ENCODE measurements around the gene KPNA1. TPM values are rescaled to one million over a fixed set of nuclear protein-coding genes. Genes with fewer than 3 reads are reported as not detected.

KPNA1 gene
- total and polyA plus RNA-seq, 2 of the 13 experiments (the other 11 are each of a cell fraction or from before 2014, with no cell fraction given), result 15.4 to 30.0 TPM

DNA sequence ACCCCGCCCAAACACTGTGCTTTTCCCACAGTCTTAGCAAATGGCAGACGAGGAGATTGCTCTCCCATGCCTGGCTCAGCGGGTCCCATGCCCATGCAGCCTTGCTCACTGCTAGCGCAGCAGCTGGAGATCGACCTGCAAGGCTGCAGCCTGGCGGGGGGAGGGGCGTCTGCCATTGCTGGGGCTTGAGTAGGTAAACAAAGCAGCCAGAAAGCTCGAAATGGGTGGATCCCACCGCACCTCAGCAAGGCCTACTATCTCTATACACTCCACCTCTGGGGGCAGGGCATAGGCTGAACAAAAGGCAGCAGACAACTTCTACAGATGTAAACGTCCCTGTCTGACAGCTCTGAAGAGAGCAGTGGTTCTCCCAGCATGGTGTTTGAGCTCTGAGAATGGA, 71.6 kb downstream of the KPNA1 start:
- Histone ChIP-seq H3K4me1 (ENCODE audit: insufficient read depth, low read length) (no peaks in the 10 kb centered on the region), H3K9ac (ENCODE audit: insufficient read depth, low read depth, low read length) (no peak overlapping the region), H3K27me3 (ENCODE audit: control insufficient read depth in 1 of 2, insufficient read depth in 2 of 2, low read length in 2 of 2) (no peaks in the 10 kb centered on the region), H3K4me3 (replicated peaks in 1 of 3; ENCODE audit: insufficient read depth in 1 of 3, low read depth in 2 of 3, low read length in 3 of 3) (no peak overlapping the region), H4K20me1 (ENCODE audit: insufficient read depth, low read length) (no peaks in the 10 kb centered on the region), H3K79me2 (ENCODE audit: insufficient read depth, low read length) (no peaks in the 10 kb centered on the region), H3K9me3 (ENCODE audit: low read length) (no peaks in the 10 kb centered on the region), H3K36me3 (replicated peaks in 1 of 2; ENCODE audit: control insufficient read depth in 1 of 2, insufficient read depth in 2 of 2, low read length in 2 of 2) (peaks cover 2 to 44% of the 10 kb centered on the region in 2 experiments; a peak in 4 of 5 replicates), H2AFZ (ENCODE audit: low read length) (no peak overlapping the region), H3K27ac (ENCODE audit: extremely low read length, insufficient read depth, low read length) (no peak overlapping the region), H3K4me2 (ENCODE audit: low read depth, low read length) (no peak overlapping the region)
- 92% methylated on average over 2 of the region's 10 CpGs for WGBS (ENCODE audit: low lambda C conversion rate)
- peak; percentile 9 for DNase-seq (ENCODE audit: low spot score)
- no peak for FAIRE-seq
- ChIA-PET POLR2A (no interaction called here), CTCF (ENCODE audit: low intra/inter-chr PET ratio, low total read pairs) (no interaction called here)
- intact Hi-C loops (cut with micrococcal nuclease; ENCODE audit: unreplicated experiment), result no loop called here
- TF ChIP-seq ZNF616 (CRISPR knock-in tag; IDR thresholded peaks at IDR 0.05; ENCODE audit: low read depth), result no peak
- no peak for TF ChIP-seq TGIF2 (CRISPR knock-in tag; IDR thresholded peaks at IDR 0.05)
- TF ChIP-seq ZNF10 (CRISPR knock-in tag; IDR thresholded peaks at IDR 0.05; ENCODE audit: borderline replicate concordance, low read depth), result no peak
- TF ChIP-seq, protein P1, sequence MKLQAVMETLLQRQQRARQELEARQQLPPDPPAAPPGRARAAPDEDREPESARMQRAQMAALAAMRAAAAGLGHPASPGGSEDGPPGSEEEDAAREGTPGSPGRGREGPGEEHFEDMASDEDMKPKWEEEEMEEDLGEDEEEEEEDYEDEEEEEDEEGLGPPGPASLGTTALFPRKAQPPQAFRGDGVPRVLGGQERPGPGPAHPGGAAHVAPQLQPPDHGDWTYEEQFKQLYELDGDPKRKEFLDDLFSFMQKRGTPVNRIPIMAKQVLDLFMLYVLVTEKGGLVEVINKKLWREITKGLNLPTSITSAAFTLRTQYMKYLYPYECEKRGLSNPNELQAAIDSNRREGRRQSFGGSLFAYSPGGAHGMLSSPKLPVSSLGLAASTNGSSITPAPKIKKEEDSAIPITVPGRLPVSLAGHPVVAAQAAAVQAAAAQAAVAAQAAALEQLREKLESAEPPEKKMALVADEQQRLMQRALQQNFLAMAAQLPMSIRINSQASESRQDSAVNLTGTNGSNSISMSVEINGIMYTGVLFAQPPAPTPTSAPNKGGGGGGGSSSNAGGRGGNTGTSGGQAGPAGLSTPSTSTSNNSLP (IDR thresholded peaks at IDR 0.05; ENCODE audit: low read depth, low read length), result no peak
- no peak for ATAC-seq
- BruUV-seq (replicated peaks), result no TSS peak
- in situ Hi-C loops (cut with HindIII; ENCODE audit: extremely low pct_ligation_motif_present, low pct_unique_long_range_greater_than_20kb), result no loop called here

- no TSS peak for BruUV-seq (replicated peaks)
- H3K27me3 ChIP-seq (ENCODE audit: control insufficient read depth in 1 of 2, insufficient read depth in 2 of 2, low read length in 2 of 2), result no peaks in the 10 kb centered on the region
- POLR2A ChIA-PET, result no interaction called here
- no peaks in the 10 kb centered on the region for H3K4me1 ChIP-seq (ENCODE audit: insufficient read depth, low read length)
- H3K9ac ChIP-seq (ENCODE audit: insufficient read depth, low read depth, low read length), result no peak overlapping the region
- H4K20me1 ChIP-seq (ENCODE audit: insufficient read depth, low read length), result no peaks in the 10 kb centered on the region
- no peak overlapping the region for H3K4me3 ChIP-seq (replicated peaks in 1 of 3; ENCODE audit: insufficient read depth in 1 of 3, low read depth in 2 of 3, low read length in 3 of 3)
- 99% methylated on average over 9 of the region's 9 CpGs for WGBS (ENCODE audit: low lambda C conversion rate)
- in situ Hi-C loops (cut with HindIII; ENCODE audit: extremely low pct_ligation_motif_present, low pct_unique_long_range_greater_than_20kb) (no loop called here), intact Hi-C loops (cut with micrococcal nuclease; ENCODE audit: unreplicated experiment) (no loop called here)
- H3K27ac ChIP-seq (ENCODE audit: extremely low read length, insufficient read depth, low read length), result no peak overlapping the region
- TF ChIP-seq, protein P2, sequence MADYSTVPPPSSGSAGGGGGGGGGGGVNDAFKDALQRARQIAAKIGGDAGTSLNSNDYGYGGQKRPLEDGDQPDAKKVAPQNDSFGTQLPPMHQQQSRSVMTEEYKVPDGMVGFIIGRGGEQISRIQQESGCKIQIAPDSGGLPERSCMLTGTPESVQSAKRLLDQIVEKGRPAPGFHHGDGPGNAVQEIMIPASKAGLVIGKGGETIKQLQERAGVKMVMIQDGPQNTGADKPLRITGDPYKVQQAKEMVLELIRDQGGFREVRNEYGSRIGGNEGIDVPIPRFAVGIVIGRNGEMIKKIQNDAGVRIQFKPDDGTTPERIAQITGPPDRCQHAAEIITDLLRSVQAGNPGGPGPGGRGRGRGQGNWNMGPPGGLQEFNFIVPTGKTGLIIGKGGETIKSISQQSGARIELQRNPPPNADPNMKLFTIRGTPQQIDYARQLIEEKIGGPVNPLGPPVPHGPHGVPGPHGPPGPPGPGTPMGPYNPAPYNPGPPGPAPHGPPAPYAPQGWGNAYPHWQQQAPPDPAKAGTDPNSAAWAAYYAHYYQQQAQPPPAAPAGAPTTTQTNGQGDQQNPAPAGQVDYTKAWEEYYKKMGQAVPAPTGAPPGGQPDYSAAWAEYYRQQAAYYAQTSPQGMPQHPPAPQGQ (CRISPR knock-in tag; IDR thresholded peaks at IDR 0.05; ENCODE audit: borderline replicate concordance), result no peak
- TF ChIP-seq IRF9 (CRISPR knock-in tag; IDR thresholded peaks at IDR 0.05; ENCODE audit: borderline replicate concordance), result no peak
- TF ChIP-seq ZNF766 (CRISPR knock-in tag; IDR thresholded peaks at IDR 0.05; ENCODE audit: borderline replicate concordance), result no peak
- no peak for TF ChIP-seq ZNF619 (CRISPR knock-in tag; IDR thresholded peaks at IDR 0.05)
- no peak for TF ChIP-seq SIN3A (IDR thresholded peaks at IDR 0.05; ENCODE audit: borderline replicate concordance, low read depth, low read length)
- TF ChIP-seq RNF219 (CRISPR knock-in tag; IDR thresholded peaks at IDR 0.05), result no peak
- no peak for TF ChIP-seq NFKBIZ (CRISPR knock-in tag; IDR thresholded peaks at IDR 0.05)
- TF ChIP-seq KLF9 (CRISPR knock-in tag; IDR thresholded peaks at IDR 0.05; ENCODE audit: low read depth), result no peak
- TF ChIP-seq ZNF672 (CRISPR knock-in tag; IDR thresholded peaks at IDR 0.05), result no peak
- ATAC-seq (no peak), DNase-seq (ENCODE audit: low spot score) (no peak), FAIRE-seq (no peak)
- H2AFZ ChIP-seq (ENCODE audit: low read length), result no peak overlapping the region
- no peaks in the 10 kb centered on the region for H3K79me2 ChIP-seq (ENCODE audit: insufficient read depth, low read length)
- CTCF ChIA-PET (ENCODE audit: low intra/inter-chr PET ratio, low total read pairs), result no interaction called here
- H3K36me3 ChIP-seq (replicated peaks in 1 of 2; ENCODE audit: control insufficient read depth in 1 of 2, insufficient read depth in 2 of 2, low read length in 2 of 2), result peaks cover 1 to 52% of the 10 kb centered on the region in 2 experiments
- H3K4me2 ChIP-seq (ENCODE audit: low read depth, low read length), result no peak overlapping the region
- no peaks in the 10 kb centered on the region for H3K9me3 ChIP-seq (ENCODE audit: low read length)
These were observed 78.8 kb downstream of the KPNA1 start for GRCh38 chr3:122435950-122436349.

Data from HepG2 (cell line).